ENCODE data around the gene TFDP2. TPM values are rescaled to one million over a fixed set of nuclear protein-coding genes. Genes with fewer than 3 reads are reported as not detected.

The TFDP2 gene
- total RNA-seq, 1 donor, result 28.5 TPM

DNA sequence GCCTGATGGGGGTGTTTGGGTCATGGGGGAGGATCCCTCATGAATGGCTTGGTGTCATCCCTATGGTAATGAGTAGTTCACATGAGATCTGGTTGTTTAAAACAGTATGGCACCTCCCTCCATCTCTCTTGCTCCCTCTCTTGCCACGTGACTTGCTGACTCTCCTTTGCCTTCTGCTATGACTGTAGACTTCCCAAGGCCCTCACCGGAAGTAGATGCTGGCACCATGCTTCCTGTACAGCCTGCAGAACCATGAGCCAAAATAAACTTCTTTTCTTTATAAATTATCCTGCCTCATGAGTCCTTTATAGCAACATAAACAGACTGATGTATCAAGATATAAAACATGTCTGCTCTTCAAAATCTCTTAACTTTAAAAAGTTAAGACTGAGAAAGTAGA, 96.1 kb downstream of the TFDP2 start:
- TF ChIP-seq, protein P1, sequence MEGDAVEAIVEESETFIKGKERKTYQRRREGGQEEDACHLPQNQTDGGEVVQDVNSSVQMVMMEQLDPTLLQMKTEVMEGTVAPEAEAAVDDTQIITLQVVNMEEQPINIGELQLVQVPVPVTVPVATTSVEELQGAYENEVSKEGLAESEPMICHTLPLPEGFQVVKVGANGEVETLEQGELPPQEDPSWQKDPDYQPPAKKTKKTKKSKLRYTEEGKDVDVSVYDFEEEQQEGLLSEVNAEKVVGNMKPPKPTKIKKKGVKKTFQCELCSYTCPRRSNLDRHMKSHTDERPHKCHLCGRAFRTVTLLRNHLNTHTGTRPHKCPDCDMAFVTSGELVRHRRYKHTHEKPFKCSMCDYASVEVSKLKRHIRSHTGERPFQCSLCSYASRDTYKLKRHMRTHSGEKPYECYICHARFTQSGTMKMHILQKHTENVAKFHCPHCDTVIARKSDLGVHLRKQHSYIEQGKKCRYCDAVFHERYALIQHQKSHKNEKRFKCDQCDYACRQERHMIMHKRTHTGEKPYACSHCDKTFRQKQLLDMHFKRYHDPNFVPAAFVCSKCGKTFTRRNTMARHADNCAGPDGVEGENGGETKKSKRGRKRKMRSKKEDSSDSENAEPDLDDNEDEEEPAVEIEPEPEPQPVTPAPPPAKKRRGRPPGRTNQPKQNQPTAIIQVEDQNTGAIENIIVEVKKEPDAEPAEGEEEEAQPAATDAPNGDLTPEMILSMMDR (IDR thresholded peaks at IDR 0.05; ENCODE audit: insufficient read depth, low read length), result no peak
- no peak overlapping the region for H3K4me3 ChIP-seq (ENCODE audit: low read depth, low read length)
- DNase-seq (ENCODE audit: low read depth), result peak; percentile 13

DNA sequence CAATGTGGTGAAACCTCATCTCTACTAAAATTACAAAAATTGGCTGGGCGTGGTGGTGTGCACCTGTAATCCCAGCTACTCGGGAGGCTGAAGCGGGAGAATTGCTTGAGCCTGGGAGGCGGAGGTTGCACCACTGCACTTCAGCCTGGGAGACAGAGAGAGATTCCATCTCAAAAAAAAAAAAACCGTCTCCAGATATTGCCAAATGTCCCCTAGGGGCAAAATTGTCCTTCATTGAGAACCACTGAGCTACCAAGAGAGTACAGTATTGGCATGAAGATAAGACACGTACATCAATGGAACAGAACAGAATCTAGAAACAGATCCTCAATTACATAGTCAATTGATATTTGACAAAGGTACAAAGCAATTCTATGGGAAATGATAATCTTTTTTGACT, 98.0 kb downstream of the TFDP2 start:
- H3K4me3 ChIP-seq (ENCODE audit: low read depth, low read length), result no peak overlapping the region
- DNase-seq (ENCODE audit: low read depth), result no peak
- TF ChIP-seq, protein P1 (IDR thresholded peaks at IDR 0.05; ENCODE audit: insufficient read depth, low read length), result no peak

DNA sequence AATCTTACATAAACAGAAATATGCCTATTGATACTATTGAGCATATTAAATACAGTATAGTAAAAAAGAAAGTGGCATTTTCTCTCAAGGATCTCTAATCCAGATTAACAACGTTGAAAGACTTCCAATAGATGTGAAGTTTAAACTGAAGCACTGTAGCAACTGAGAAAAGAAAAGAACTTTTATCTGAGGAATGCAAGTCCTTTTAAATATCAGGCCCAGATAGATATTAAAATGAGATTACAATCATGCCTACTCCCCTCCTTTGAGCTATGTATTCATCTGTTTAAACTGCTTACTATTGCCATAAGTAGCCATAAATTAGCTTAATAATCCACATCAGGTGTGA, 102.3 kb downstream of the TFDP2 start:
- no peak overlapping the region for H3K4me3 ChIP-seq (ENCODE audit: low read depth, low read length)
- TF ChIP-seq, protein P1 (IDR thresholded peaks at IDR 0.05; ENCODE audit: insufficient read depth, low read length), result no peak
- DNase-seq (ENCODE audit: low read depth), result no peak

DNA sequence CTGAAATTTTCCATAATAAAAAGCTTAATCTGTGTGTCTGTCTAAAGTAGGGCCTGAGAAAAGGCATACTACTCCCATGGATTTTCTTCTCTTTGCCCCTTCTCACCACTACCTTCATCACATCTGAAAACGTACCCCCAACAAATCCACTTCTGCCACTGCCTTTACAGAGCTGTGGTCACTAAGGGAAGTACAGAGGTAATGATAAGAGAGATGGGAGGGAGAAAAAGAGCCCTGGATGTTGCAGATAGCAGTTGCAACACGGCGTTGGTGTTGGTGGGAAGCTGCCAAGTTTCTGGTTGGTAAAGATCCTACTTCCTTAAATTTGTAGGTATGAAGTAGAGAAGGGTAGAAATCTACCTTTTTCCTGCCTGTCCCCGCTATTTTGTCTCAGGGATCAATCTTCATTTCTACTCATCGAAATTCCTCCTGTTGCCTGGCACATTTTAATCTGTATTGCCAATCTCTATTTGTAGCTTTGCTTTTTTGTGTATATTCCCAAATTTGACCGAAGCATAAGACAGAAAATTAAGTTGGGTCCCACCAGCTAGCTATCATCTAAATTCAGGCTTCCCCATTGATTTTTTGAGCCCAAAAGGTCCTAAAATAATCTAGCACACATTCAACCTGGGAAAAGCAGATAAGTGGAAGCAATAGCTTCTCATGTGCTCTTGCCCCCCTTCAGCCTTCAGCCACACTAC, 102.9 kb downstream of the TFDP2 start:
- DNase-seq (ENCODE audit: low read depth), result no peak
- H3K4me3 ChIP-seq (ENCODE audit: low read depth, low read length), result no peak overlapping the region
- TF ChIP-seq, protein P1 (IDR thresholded peaks at IDR 0.05; ENCODE audit: insufficient read depth, low read length), result no peak

DNA sequence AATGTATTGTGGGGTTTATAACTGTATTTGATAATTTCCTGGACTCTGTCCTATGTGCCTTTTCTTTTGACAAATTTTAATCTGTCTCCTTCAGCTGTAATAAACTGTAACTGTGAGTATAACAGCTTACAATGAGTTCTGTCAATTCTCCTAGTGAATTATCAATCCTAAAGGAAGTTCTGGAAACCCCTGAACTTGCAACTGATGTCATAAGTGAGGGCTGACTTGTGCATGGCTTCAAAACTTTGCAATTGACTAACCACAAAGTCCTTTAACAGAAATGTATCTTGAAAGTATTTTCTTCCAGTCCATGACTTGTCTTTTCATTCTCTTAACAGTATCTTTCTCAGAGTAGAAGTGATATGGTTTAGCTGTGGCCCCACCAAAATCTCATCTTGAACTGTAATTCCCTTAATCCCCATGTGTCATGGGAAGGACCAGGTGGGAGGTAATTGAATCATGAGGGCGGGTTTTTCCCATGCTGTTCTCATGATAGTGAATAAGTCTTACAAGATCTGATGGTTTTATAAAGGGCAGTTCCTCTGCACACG, 108.3 kb downstream of the TFDP2 start:
- H3K4me3 ChIP-seq (ENCODE audit: low read depth, low read length), result no peak overlapping the region
- TF ChIP-seq, protein P1 (IDR thresholded peaks at IDR 0.05; ENCODE audit: insufficient read depth, low read length), result no peak
- DNase-seq (ENCODE audit: low read depth), result no peak

DNA sequence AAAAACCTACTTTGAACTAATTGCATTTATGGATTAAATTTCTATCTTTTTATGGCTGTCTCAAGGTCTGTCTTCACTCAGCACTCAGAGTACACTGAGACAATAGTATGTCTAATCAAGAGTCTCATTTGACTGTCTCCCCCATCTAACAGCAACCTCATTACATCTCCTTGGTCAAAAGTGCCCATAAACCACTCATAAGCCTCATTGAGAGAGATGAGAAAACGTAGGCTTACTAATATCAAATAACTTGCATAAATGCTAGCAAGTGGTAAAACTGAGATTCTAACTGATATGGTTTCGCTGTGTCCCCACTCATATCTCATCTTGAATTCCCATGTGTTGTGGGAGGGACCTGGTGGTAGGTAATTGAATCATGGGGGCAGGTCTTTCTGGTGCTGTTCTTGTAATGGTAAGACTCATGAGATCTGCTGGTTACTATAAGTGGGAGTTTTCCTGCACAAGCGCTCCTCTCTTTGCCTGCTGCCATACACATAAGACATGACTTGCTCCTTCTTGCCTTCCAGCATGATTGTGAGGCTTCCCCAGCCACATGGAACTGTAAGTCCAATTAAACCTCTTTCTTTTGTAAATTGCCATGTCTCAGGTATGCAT, 113.9 kb downstream of the TFDP2 start:
- H3K4me3 ChIP-seq (ENCODE audit: low read depth, low read length), result no peak overlapping the region
- TF ChIP-seq, protein P1 (IDR thresholded peaks at IDR 0.05; ENCODE audit: insufficient read depth, low read length), result no peak
- DNase-seq (ENCODE audit: low read depth), result no peak
